ENCODE measurements around the gene KIAA1217.
"Not testable (repeated sequence)": the region's sequence is repeated elsewhere in the genome, so short reads cannot be mapped to it uniquely, and the experiment has no call there.

KIAA1217 gene

GRCh38 chr10:24292304-24293293, 83.7 kb downstream of the KIAA1217 start:
- no peak for FAIRE-seq

GRCh38 chr10:24299578-24300260, 90.8 kb downstream of the KIAA1217 start:
- FAIRE-seq: no peak

- FAIRE-seq: no peak
Measured at GRCh38 chr10:24303522-24304310, 94.8 kb downstream of the KIAA1217 start.

- FAIRE-seq: no peak
Measured at GRCh38 chr10:24305551-24306506, 96.9 kb downstream of the KIAA1217 start.

- no peak for FAIRE-seq
Measured at GRCh38 chr10:24306507-24306875, 97.6 kb downstream of the KIAA1217 start.

- FAIRE-seq: no peak
Measured at GRCh38 chr10:24307116-24307515, 98.2 kb downstream of the KIAA1217 start.

GRCh38 chr10:24307696-24308485, 99.0 kb downstream of the KIAA1217 start:
- FAIRE-seq: no peak

GRCh38 chr10:24310104-24310503, 101.2 kb downstream of the KIAA1217 start:
- no peak for FAIRE-seq

- FAIRE-seq: no peak
Measured at GRCh38 chr10:24311888-24312287, 103.0 kb downstream of the KIAA1217 start.

- no peak for FAIRE-seq
Measured at GRCh38 chr10:24313283-24313682, 104.3 kb downstream of the KIAA1217 start.

GRCh38 chr10:24315211-24315610, 106.3 kb downstream of the KIAA1217 start:
- no peak for FAIRE-seq

- FAIRE-seq: no peak
Measured at GRCh38 chr10:24318517-24318916, 109.6 kb downstream of the KIAA1217 start.

GRCh38 chr10:24320373-24320772, 111.4 kb downstream of the KIAA1217 start:
- no peak for FAIRE-seq

GRCh38 chr10:24324651-24325050, 115.7 kb downstream of the KIAA1217 start:
- FAIRE-seq: no peak

GRCh38 chr10:24331457-24331856, 122.5 kb downstream of the KIAA1217 start:
- FAIRE-seq: no peak

GRCh38 chr10:24333736-24334135, 124.8 kb downstream of the KIAA1217 start:
- no peak for FAIRE-seq

GRCh38 chr10:24334279-24334939, 125.5 kb downstream of the KIAA1217 start:
- FAIRE-seq: no peak

GRCh38 chr10:24337723-24338122, 128.8 kb downstream of the KIAA1217 start:
- FAIRE-seq: not testable (repeated sequence)

- no peak for FAIRE-seq
Measured at GRCh38 chr10:24339387-24339786, 130.4 kb downstream of the KIAA1217 start.

- FAIRE-seq: no peak
Measured at GRCh38 chr10:24340446-24340845, 131.5 kb downstream of the KIAA1217 start.

Measured in endometrium (tissue), 2 donors.